GM13977 (cell line): ENCODE data around the gene LSAMP.

Experiments
- DNase-seq: peaks from one replicate; pipeline ENCODE4 v3.0.0; 2012; ENCODE audit warnings: low spot score
- CTCF ChIP-seq: IDR thresholded peaks from 2 replicates; pipeline ENCODE4 v1.5.1; 2012; ENCODE audit warnings: mild to moderate bottlenecking, control low read depth; ENCODE audit not compliant: insufficient read depth; ENCODE audit errors: extremely low read depth, missing control alignments
- in situ Hi-C: fragments of 300-500 bp; cut with MboI; formaldehyde crosslinking; loops from one replicate; pipeline ENCODE4 v1.12.0; 2022; ENCODE audit warnings: low sequenced_read_pairs, low pct_unique_long_range_greater_than_20kb, mixed read lengths, inconsistent platforms; ENCODE audit not compliant: unreplicated experiment

The LSAMP gene

GRCh38 chr3:115832265-115832664, 613.0 kb downstream of the LSAMP start:
- no peak for DNase-seq
- TF ChIP-seq CTCF = no peak
- in situ Hi-C loops = no loop called here

GRCh38 chr3:115831864-115832263, 613.4 kb downstream of the LSAMP start:
- in situ Hi-C loops = no loop called here

GRCh38 chr3:115830764-115831395, 614.4 kb downstream of the LSAMP start:
- in situ Hi-C loops = no loop called here
- no peak for DNase-seq
- no peak for TF ChIP-seq CTCF

More at GRCh38 chr3:115831864-115832263, 613.4 kb downstream of the LSAMP start:
- no peak for TF ChIP-seq CTCF
- no peak for DNase-seq

GRCh38 chr3:115828401-115828800, 616.9 kb downstream of the LSAMP start:
- no peak for DNase-seq
- in situ Hi-C loops = no loop called here
- no peak for TF ChIP-seq CTCF

- in situ Hi-C loops = no loop called here
- DNase-seq = no peak
- TF ChIP-seq CTCF = no peak
Observed at GRCh38 chr3:115827495-115827894, 617.8 kb downstream of the LSAMP start.

GRCh38 chr3:115825046-115825445, 620.2 kb downstream of the LSAMP start:
- TF ChIP-seq CTCF = no peak
- DNase-seq = no peak
- in situ Hi-C loops = no loop called here
